GM12878 (cell line): ENCODE measurements around the gene MAP3K6. TPM values are rescaled to one million over a fixed set of nuclear protein-coding genes. Genes with fewer than 3 reads are reported as not detected.

Source experiments
- ATAC-seq: fragments of 200-7000 bp; cut with Tn5 transposase; 3 replicates; pipeline ENCODE4 v1.9.1; 2020; ENCODE audit warnings: mild to moderate bottlenecking, moderate library complexity
- BruUV-seq: library from RNA; stranded (reverse); fragments of 400-500 nt; replicated peaks from 2 replicates; lab custom pipeline; 2021; lab: Mats Ljungman, UMichigan
- CTCF ChIA-PET: fragments of 300-600 bp; sonication (Branson Sonifier 250); formaldehyde crosslinking; extraction: SDS; loops from one replicate; lab custom pipeline; 2021; ENCODE audit warnings: inconsistent platforms; lab: Yijun Ruan, JAX
- POLR2A ChIA-PET: fragments of 350-600 bp; formaldehyde crosslinking; extraction: SDS; loops from one replicate; lab custom pipeline; 2021; ENCODE audit warnings: inconsistent platforms; lab: Charles Lee
- RAD21 ChIA-PET: fragments of 300-600 bp; sonication (Branson Sonifier 250); formaldehyde crosslinking; loops from one replicate; lab custom pipeline; 2023; ENCODE audit warnings: antibody characterized with exemption; ENCODE audit not compliant: unreplicated experiment; lab: Charles Lee
- SMC1A ChIA-PET: fragments of 300-600 bp; sonication (Branson Sonifier 250); formaldehyde crosslinking; loops from one replicate; lab custom pipeline; 2023; ENCODE audit not compliant: unreplicated experiment, uncharacterized antibody; lab: Charles Lee
- DNase-seq: peaks from one replicate; pipeline ENCODE4 v3.0.0-alpha.2; 2011; ENCODE audit warnings: low read depth, low spot score
- FAIRE-seq: peaks from 3 replicates; lab custom pipeline; 2011; peaks lifted over from hg19 to GRCh38; lab: Jason Lieb, UNC
- H2AFZ ChIP-seq: 2 replicates; pipeline ENCODE4 v1.6.0; 2011; ENCODE audit warnings: low read depth, low read length, control low read depth; ENCODE audit not compliant: control insufficient read depth
- H3K27ac ChIP-seq: 2 replicates; pipeline ENCODE4 v1.5.1; 2011; ENCODE audit warnings: control low read depth; ENCODE audit not compliant: control insufficient read depth, insufficient read depth
- H3K27me3 ChIP-seq, 2 experiments: replicated peaks in 1 of 2; 2 replicates each; pipeline versions ENCODE4 v1.6.0 to v1.6.1; 2011; ENCODE audit warnings: low read length in 1 of 2; ENCODE audit not compliant: control insufficient read depth in 2 of 2, insufficient read depth in 2 of 2
- H3K36me3 ChIP-seq, 2 experiments: 2 replicates each; pipeline ENCODE4 v1.5.1; 2011; ENCODE audit warnings: low read length in 1 of 2; ENCODE audit not compliant: control insufficient read depth in 2 of 2, insufficient read depth in 2 of 2
- H3K4me1 ChIP-seq: 2 replicates; pipeline ENCODE4 v1.6.1; 2011; ENCODE audit warnings: mild to moderate bottlenecking, low read length, moderate library complexity, mixed read lengths; ENCODE audit not compliant: control insufficient read depth, insufficient read depth
- H3K4me2 ChIP-seq: 2 replicates; pipeline ENCODE4 v1.6.0; 2011; ENCODE audit warnings: control low read depth; ENCODE audit not compliant: control insufficient read depth, insufficient read depth
- H3K4me3 ChIP-seq: fragments of 200-600 bp; sonication (generic); 2 replicates; pipeline ENCODE4 v1.5.1; 2016
- H3K79me2 ChIP-seq: 2 replicates; pipeline ENCODE4 v1.6.0; 2011; ENCODE audit warnings: low read length; ENCODE audit not compliant: control insufficient read depth, insufficient read depth
- H3K9ac ChIP-seq: 2 replicates; pipeline ENCODE4 v1.8.0; 2011; ENCODE audit warnings: low read length, control low read depth, mixed read lengths; ENCODE audit not compliant: control insufficient read depth, insufficient read depth
- H3K9me3 ChIP-seq: replicated peaks from 3 replicates; pipeline ENCODE4 v1.5.1; 2011; ENCODE audit warnings: mild to moderate bottlenecking, low read length; ENCODE audit not compliant: control insufficient read depth, insufficient read depth
- H4K20me1 ChIP-seq: 2 replicates; pipeline ENCODE4 v1.6.0; 2011; ENCODE audit not compliant: control insufficient read depth, insufficient read depth
- ATF2 ChIP-seq: IDR thresholded peaks from 2 replicates; pipeline ENCODE4 v1.6.1; 2012; ENCODE audit warnings: low read length, inconsistent platforms
- CBX5 ChIP-seq: sonication (generic); IDR thresholded peaks from 2 replicates; pipeline ENCODE4 v1.6.1; 2016; ENCODE audit warnings: low read depth, moderate library complexity, mild to moderate bottlenecking, inconsistent platforms
- CREM ChIP-seq: IDR thresholded peaks from 2 replicates; pipeline ENCODE4 v1.6.1; 2014; ENCODE audit warnings: antibody characterized with exemption, low read depth
- E4F1 ChIP-seq: fragments of 450-650 bp; IDR thresholded peaks from 2 replicates; pipeline ENCODE4 v1.6.1; 2018; ENCODE audit warnings: borderline replicate concordance, mild to moderate bottlenecking; ENCODE audit not compliant: partially characterized antibody
- EP300 ChIP-seq, 2 experiments: fragments of 150-350 bp in 1 of 2; IDR thresholded peaks; 2 replicates each; pipeline ENCODE4 v1.6.1; 2011 to 2012; ENCODE audit warnings: low read depth in 2 of 2, low read length in 2 of 2, borderline replicate concordance in 1 of 2, improper control_type of control experiment in 1 of 2, inconsistent platforms in 1 of 2; ENCODE audit not compliant: control insufficient read depth in 1 of 2
- EZH2 ChIP-seq: IDR thresholded peaks from 2 replicates; pipeline ENCODE4 v1.6.1; 2012; ENCODE audit warnings: low read depth, mild to moderate bottlenecking, control low read depth, inconsistent platforms, low read length, borderline replicate concordance; ENCODE audit not compliant: control insufficient read depth
- IRF5 ChIP-seq: fragments of 450-650 bp; IDR thresholded peaks from 2 replicates; pipeline ENCODE4 v1.6.1; 2017; ENCODE audit warnings: borderline replicate concordance
- JUND ChIP-seq: IDR thresholded peaks from 2 replicates; pipeline ENCODE4 v1.6.1; 2012; ENCODE audit warnings: low read depth, mild to moderate bottlenecking, low read length, improper control_type of control experiment, moderate library complexity
- MTA3 ChIP-seq: IDR thresholded peaks from 2 replicates; pipeline ENCODE4 v1.6.1; 2012; ENCODE audit warnings: low read length, inconsistent platforms, borderline replicate concordance
- NKRF ChIP-seq: fragments of 450-650 bp; conservative IDR thresholded peaks from 2 replicates; pipeline ENCODE4 v1.6.1; 2017; ENCODE audit warnings: mild to moderate bottlenecking, moderate library complexity
- SIN3A ChIP-seq: IDR thresholded peaks from 2 replicates; pipeline ENCODE4 v1.6.1; 2012; ENCODE audit warnings: low read depth, low read length, improper control_type of control experiment
- WGBS: methylation state at CpG from one replicate; pipeline ENCODE4 v1.1.6; 2016; ENCODE audit warnings: low lambda C conversion rate; ENCODE audit not compliant: insufficient replicate concordance, insufficient coverage; ENCODE audit errors: missing lambda C conversion rate; 5-methylcytosine and 5-hydroxymethylcytosine counted together
- in situ Hi-C: fragments of 300-500 bp; cut with MboI; formaldehyde crosslinking; loops from 9 replicates; pipeline ENCODE4 v1.14.3; 2018; ENCODE audit warnings: mixed read lengths
- intact Hi-C: fragments of 100-400 bp; cut with micrococcal nuclease; formaldehyde crosslinking; loops from one replicate; pipeline ENCODE4 v1.14.2; 2022; ENCODE audit not compliant: unreplicated experiment
- polyA plus RNA-seq, 11 experiments: library from polyadenylated mRNA; depleted of rRNA in 4 of 11; unstranded in 6 of 11; stranded (reverse) in 5 of 11; fragments of >200 nt; fragmentation: Nextera tagmentation in 4 of 11; fragmentation: Illumina TruSeq in 1 of 11; extraction: Ambion mirVana in 4 of 11; extraction: Trizol in 1 of 11; gene quantifications; 1 replicate in 1 of 11; 2 replicates in 10 of 11; pipeline versions ENCODE4 v1.2.1 to v1.2.3, GENCODE V29; 2011 to 2016; ENCODE audit warnings: inconsistent platforms in 2 of 11, missing spikeins in 2 of 11, low read depth in 1 of 11
- total RNA-seq, 4 experiments: library from RNA; depleted of rRNA in 3 of 4; stranded (reverse); fragments of >200 nt in 3 of 4; fragmentation: Illumina TruSeq in 1 of 4; extraction: Trizol in 1 of 4; gene quantifications; 2 replicates each; pipeline versions ENCODE4 v1.2.1 to v1.2.3, GENCODE V29; 2013 to 2021

Gene MAP3K6
- total and polyA plus RNA-seq, 10 of the 15 experiments (the other 5 are each of a cell fraction or from before 2014, with no cell fraction given) = 0.15 to 3.4 (median 1.2) TPM; not detected in 1

- no peak for TF ChIP-seq IRF5
- TF ChIP-seq E4F1 = no peak
- no peak for TF ChIP-seq EZH2
- no peak for TF ChIP-seq SIN3A
- TF ChIP-seq, all 136 proteins: peak for 0
These were observed 35.3 kb downstream of the MAP3K6 start (continued) for GRCh38 chr1:27331426-27331825.

- POLR2A ChIA-PET = no interaction called here
These were observed 36.0 kb downstream of the MAP3K6 start for GRCh38 chr1:27330786-27331185.

More at GRCh38 chr1:27330786-27331185, 36.0 kb downstream of the MAP3K6 start:
- H2AFZ ChIP-seq = no peak overlapping the region
- BruUV-seq = no TSS peak
- no peak overlapping the region for H3K27ac ChIP-seq
- ATAC-seq (no peak), DNase-seq (no peak), FAIRE-seq (no peak)
- intact Hi-C loops (no loop called here), in situ Hi-C loops (no loop called here)
- no peaks in the 10 kb centered on the region; the same call in 1 of the 2 replicates for H4K20me1 ChIP-seq
- H3K9me3 ChIP-seq = no peaks in the 10 kb centered on the region
- no peaks in the 10 kb centered on the region for H3K4me1 ChIP-seq
- H3K4me3 ChIP-seq = no peak overlapping the region
- H3K4me2 ChIP-seq = no peak overlapping the region
- H3K79me2 ChIP-seq = peaks cover 19% of the 10 kb centered on the region
- no peak overlapping the region for H3K9ac ChIP-seq
- no peaks in the 10 kb centered on the region for H3K27me3 ChIP-seq
- ChIA-PET SMC1A (no interaction called here), CTCF (interaction anchor here (0.7 to 4.4 kb wide), 3 partner anchors 27 to 274 kb away, joined by 3 to 77 read pairs (median 3); no protein-coding TSS in a partner anchor), RAD21 (no interaction called here)
- TF ChIP-seq CREM (no peak), EP300 (IDR thresholded peaks at IDR 0.05; ENCODE audit: borderline replicate concordance in 1 of 2, control insufficient read depth in 1 of 2, low read depth in 2 of 2, low read length in 2 of 2) (no peak), CBX5 (no peak), ATF2 (no peak), MTA3 (no peak), JUND (no peak), NKRF (no peak)
- peaks cover 18 to 24% of the 10 kb centered on the region in 2 experiments for H3K36me3 ChIP-seq
- WGBS = 95% methylated on average over 8 of the region's 8 CpGs
